DMS114 treated with DMSO at 0.1 percent for 48 hours (cell line): ENCODE measurements around the gene URB1.
"Not testable (repeated sequence)": the region's sequence is repeated elsewhere in the genome, so short reads cannot be mapped to it uniquely, and the experiment has no call there.

ENCODE experiments used
- DNase-seq: peaks from one replicate; lab custom pipeline; 2025; ENCODE audit not compliant: unreplicated experiment; lab: John Stamatoyannopoulos, UW

Gene URB1

GRCh38 chr21:32392880-32393676 lies at the start of gene URB1:
TSS of gene URB1 (minus strand) at chr21:32393012. CDS start at chr21:32392910, 102 bp downstream.
- DNase-seq = peak; percentile 56

- no peak for DNase-seq
Measured at GRCh38 chr21:32437729-32438128, 44.9 kb upstream of the URB1 start.

GRCh38 chr21:32432982-32433660 lies 40.3 kb upstream of the URB1 start:
- not testable (repeated sequence) for DNase-seq

GRCh38 chr21:32427958-32428623 lies 35.3 kb upstream of the URB1 start:
- no peak for DNase-seq

GRCh38 chr21:32426592-32427051 lies 33.8 kb upstream of the URB1 start:
- no peak for DNase-seq

GRCh38 chr21:32426066-32426465 lies 33.3 kb upstream of the URB1 start:
- no peak for DNase-seq

- no peak for DNase-seq
Measured at GRCh38 chr21:32425628-32426027, 32.8 kb upstream of the URB1 start.

GRCh38 chr21:32424674-32425073 lies 31.9 kb upstream of the URB1 start:
- no peak for DNase-seq

- DNase-seq = no peak
Measured at GRCh38 chr21:32424191-32424535, 31.4 kb upstream of the URB1 start.

- DNase-seq = no peak
Measured at GRCh38 chr21:32423320-32424190, 30.7 kb upstream of the URB1 start.

GRCh38 chr21:32422064-32422463 lies 29.3 kb upstream of the URB1 start:
- DNase-seq = no peak

- no peak for DNase-seq
Measured at GRCh38 chr21:32418146-32418545, 25.3 kb upstream of the URB1 start.

GRCh38 chr21:32415451-32416398 lies 22.9 kb upstream of the URB1 start:
- DNase-seq = no peak

GRCh38 chr21:32414579-32415358 lies 22.0 kb upstream of the URB1 start:
- no peak for DNase-seq

GRCh38 chr21:32413697-32414578 lies 21.1 kb upstream of the URB1 start:
- no peak for DNase-seq

GRCh38 chr21:32413015-32413504 lies 20.2 kb upstream of the URB1 start:
- DNase-seq = no peak

GRCh38 chr21:32412162-32413014 lies 19.6 kb upstream of the URB1 start, which contains the start of gene EVA1C:
TSS of gene EVA1C (plus strand) at chr21:32412706. CDS start at chr21:32412854, 148 bp downstream.
- no peak for DNase-seq
